Middle frontal gyrus (tissue), 1 donor: ENCODE results near the gene CFP.

ENCODE experiments used
- DNase-seq: peaks from one replicate; pipeline ENCODE4 v3.0.0-alpha.2; 2015; ENCODE audit warnings: low spot score; ENCODE audit errors: extremely low spot score

Gene CFP

GRCh38 chrX:47576021-47576898 lies 53.5 kb downstream of the CFP start:
- DNase-seq = no peak

GRCh38 chrX:47574547-47575301 lies 55.0 kb downstream of the CFP start:
- no peak for DNase-seq

GRCh38 chrX:47574076-47574546 lies 55.6 kb downstream of the CFP start:
- no peak for DNase-seq

GRCh38 chrX:47573341-47574075 lies 56.2 kb downstream of the CFP start:
- DNase-seq = no peak
